Neural progenitor cell (in vitro differentiated cells): ENCODE results near the gene ASB1. TPM values are rescaled to one million over a fixed set of nuclear protein-coding genes. Genes with fewer than 3 reads are reported as not detected.

Experiments
- DNase-seq: peaks from one replicate; pipeline ENCODE4 v3.0.0-alpha.2; 2016; ENCODE audit warnings: low spot score
- H2AFZ ChIP-seq: fragments of 200-600 bp; sonication (generic); replicated peaks from 2 replicates; pipeline ENCODE4 v1.6.1; 2016; ENCODE audit warnings: antibody characterized with exemption
- H3F3A ChIP-seq: fragments of 200-600 bp; sonication (generic); 2 replicates; pipeline ENCODE4 v1.6.1; 2016; ENCODE audit warnings: antibody characterized with exemption, low read depth
- H3K27ac ChIP-seq: fragments of 200-600 bp; sonication (generic); 2 replicates; pipeline ENCODE4 v1.5.1; 2016; ENCODE audit warnings: mild to moderate bottlenecking
- H3K27me3 ChIP-seq: fragments of 200-600 bp; sonication (generic); 2 replicates; pipeline ENCODE4 v1.6.1; 2016; ENCODE audit warnings: mild to moderate bottlenecking, moderate library complexity
- H3K36me3 ChIP-seq: fragments of 200-600 bp; sonication (generic); 2 replicates; pipeline ENCODE4 v1.5.1; 2016
- H3K4me1 ChIP-seq: fragments of 200-600 bp; sonication (generic); 2 replicates; pipeline ENCODE4 v1.6.1; 2016; ENCODE audit warnings: mixed run types
- H3K4me2 ChIP-seq: fragments of 200-600 bp; sonication (generic); 2 replicates; pipeline ENCODE4 v1.6.1; 2016
- H3K4me3 ChIP-seq: fragments of 200-600 bp; sonication (generic); 2 replicates; pipeline ENCODE4 v1.5.1; 2016
- H3K79me2 ChIP-seq: fragments of 200-600 bp; sonication (generic); 2 replicates; pipeline ENCODE4 v1.6.1; 2016; ENCODE audit warnings: low read depth
- H3K9ac ChIP-seq: fragments of 200-600 bp; sonication (generic); 2 replicates; pipeline ENCODE4 v1.6.1; 2016
- H3K9me3 ChIP-seq: fragments of 200-600 bp; sonication (generic); 2 replicates; pipeline ENCODE4 v1.5.1; 2016; ENCODE audit warnings: low read depth
- H4K20me1 ChIP-seq: fragments of 200-600 bp; sonication (generic); 2 replicates; pipeline ENCODE4 v1.6.1; 2016; ENCODE audit warnings: low read depth
- H3K27ac Mint-ChIP-seq: 3 replicates; pipeline ENCODE4 v1.8.0; 2021; ENCODE audit warnings: mixed read lengths
- H3K27me3 Mint-ChIP-seq: 2 replicates; pipeline ENCODE4 v1.8.0; 2022; ENCODE audit warnings: low read depth, mild to moderate bottlenecking, inconsistent platforms, moderate library complexity, mixed read lengths; ENCODE audit not compliant: insufficient read depth
- H3K36me3 Mint-ChIP-seq: 3 replicates; pipeline ENCODE4 v1.8.0; 2021; ENCODE audit warnings: mixed read lengths
- H3K4me1 Mint-ChIP-seq: 3 replicates; pipeline ENCODE4 v1.8.0; 2021; ENCODE audit warnings: mixed read lengths
- H3K4me3 Mint-ChIP-seq: 3 replicates; pipeline ENCODE4 v1.8.0; 2021; ENCODE audit warnings: mild to moderate bottlenecking, moderate library complexity, mixed read lengths
- H3K9me3 Mint-ChIP-seq: 3 replicates; pipeline ENCODE4 v1.8.0; 2020; ENCODE audit warnings: mixed read lengths
- CTCF ChIP-seq: fragments of 200-600 bp; sonication (generic); IDR thresholded peaks from 2 replicates; pipeline ENCODE4 v1.5.1; 2017; ENCODE audit warnings: antibody characterized with exemption, mild to moderate bottlenecking
- EZH2 ChIP-seq: fragments of 200-600 bp; sonication (generic); IDR thresholded peaks from 2 replicates; pipeline ENCODE4 v1.6.1; 2017; ENCODE audit warnings: antibody characterized with exemption, mild to moderate bottlenecking, moderate library complexity
- EZH2phosphoT487 ChIP-seq: fragments of 200-600 bp; sonication (generic); IDR thresholded peaks from 2 replicates; pipeline ENCODE4 v1.6.1; 2017; ENCODE audit warnings: antibody characterized with exemption
- total RNA-seq: library from RNA; depleted of rRNA; stranded (reverse); fragments of >200 nt; gene quantifications from 2 replicates; pipeline ENCODE4 v1.2.3, GENCODE V29; 2015; ENCODE audit warnings: low replicate concordance

ASB1 gene
- total RNA-seq, 1 donor from 2014 or later = 29.2 TPM

DNA sequence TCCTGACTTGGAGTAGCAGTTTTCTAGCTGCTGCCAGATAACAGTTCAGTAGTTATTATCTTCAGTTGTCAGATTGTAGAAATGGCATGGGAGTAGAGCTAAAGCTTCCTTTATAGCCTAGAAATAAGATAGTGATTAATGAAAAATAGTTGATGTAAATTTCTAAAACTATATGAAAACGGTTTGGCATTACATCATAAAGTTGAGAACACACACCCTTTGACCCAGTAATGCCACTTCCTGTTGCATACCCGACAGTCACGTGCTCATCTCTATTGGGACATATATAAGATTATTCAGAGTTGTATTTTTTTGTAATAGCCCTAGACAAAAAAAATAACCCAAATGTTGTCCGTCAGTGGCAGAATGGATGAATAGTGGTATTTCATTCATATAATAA is 39.4 kb upstream of the ASB1 start:
- Histone ChIP-seq H3K9ac (no peak overlapping the region), H3K27ac (no peak overlapping the region), H3K36me3 (no peaks in the 10 kb centered on the region), H3K79me2 (no peaks in the 10 kb centered on the region), H3K4me1 (no peaks in the 10 kb centered on the region), H3K4me3 (no peak overlapping the region), H4K20me1 (no peaks in the 10 kb centered on the region), H3K4me2 (no peak overlapping the region), H3K27me3 (no peaks in the 10 kb centered on the region), H3K9me3 (no peaks in the 10 kb centered on the region), H2AFZ (no peak overlapping the region), H3F3A (no peaks in the 10 kb centered on the region)
- no peak for DNase-seq
- H3K4me1 Mint-ChIP-seq = no peaks in the 10 kb centered on the region
- peaks cover 6% of the 10 kb centered on the region for H3K9me3 Mint-ChIP-seq
- no peak overlapping the region for H3K27ac Mint-ChIP-seq
- no peak overlapping the region for H3K4me3 Mint-ChIP-seq
- peaks cover 15% of the 10 kb centered on the region for H3K36me3 Mint-ChIP-seq
- TF ChIP-seq CTCF (no peak), EZH2phosphoT487 (no peak), EZH2 (no peak)
- H3K27me3 Mint-ChIP-seq = peaks cover 4% of the 10 kb centered on the region

DNA sequence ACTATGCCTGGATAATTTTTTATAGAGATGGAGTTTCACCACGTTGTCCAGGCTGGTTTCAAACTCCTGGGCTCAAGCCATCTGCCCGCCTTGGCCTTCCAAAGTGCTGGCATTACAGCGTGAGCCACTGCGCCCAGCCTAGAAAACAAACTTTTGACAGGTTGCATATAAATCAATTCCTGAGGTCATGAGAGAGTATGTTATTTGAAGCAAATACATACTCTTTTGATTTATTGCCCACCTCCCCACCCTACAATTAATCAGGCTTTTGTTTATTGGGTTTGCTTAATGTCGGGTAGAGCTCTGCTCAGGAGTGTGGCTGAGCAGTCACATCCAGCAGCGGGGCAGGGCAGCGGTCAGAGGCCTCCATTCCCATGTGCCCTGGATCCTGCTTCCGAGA is 37.9 kb upstream of the ASB1 start:
- no peak overlapping the region for H3K27ac ChIP-seq
- H3K79me2 ChIP-seq = no peaks in the 10 kb centered on the region
- Mint-ChIP-seq H3K27ac (no peak overlapping the region), H3K4me3 (no peak overlapping the region), H3K9me3 (peaks cover 4% of the 10 kb centered on the region), H3K36me3 (peaks cover 4% of the 10 kb centered on the region), H3K27me3 (peaks cover 2% of the 10 kb centered on the region), H3K4me1 (no peaks in the 10 kb centered on the region)
- TF ChIP-seq EZH2 (no peak), CTCF (no peak), EZH2phosphoT487 (no peak)
- H3K4me3 ChIP-seq = no peak overlapping the region
- no peak overlapping the region for H3K4me2 ChIP-seq
- no peak for DNase-seq
- H3K27me3 ChIP-seq = no peaks in the 10 kb centered on the region
- no peaks in the 10 kb centered on the region for H3K9me3 ChIP-seq
- H3K9ac ChIP-seq = no peak overlapping the region
- H2AFZ ChIP-seq = no peak overlapping the region
- H3F3A ChIP-seq = no peaks in the 10 kb centered on the region
- H4K20me1 ChIP-seq = no peaks in the 10 kb centered on the region
- no peaks in the 10 kb centered on the region for H3K36me3 ChIP-seq
- H3K4me1 ChIP-seq = no peaks in the 10 kb centered on the region

DNA sequence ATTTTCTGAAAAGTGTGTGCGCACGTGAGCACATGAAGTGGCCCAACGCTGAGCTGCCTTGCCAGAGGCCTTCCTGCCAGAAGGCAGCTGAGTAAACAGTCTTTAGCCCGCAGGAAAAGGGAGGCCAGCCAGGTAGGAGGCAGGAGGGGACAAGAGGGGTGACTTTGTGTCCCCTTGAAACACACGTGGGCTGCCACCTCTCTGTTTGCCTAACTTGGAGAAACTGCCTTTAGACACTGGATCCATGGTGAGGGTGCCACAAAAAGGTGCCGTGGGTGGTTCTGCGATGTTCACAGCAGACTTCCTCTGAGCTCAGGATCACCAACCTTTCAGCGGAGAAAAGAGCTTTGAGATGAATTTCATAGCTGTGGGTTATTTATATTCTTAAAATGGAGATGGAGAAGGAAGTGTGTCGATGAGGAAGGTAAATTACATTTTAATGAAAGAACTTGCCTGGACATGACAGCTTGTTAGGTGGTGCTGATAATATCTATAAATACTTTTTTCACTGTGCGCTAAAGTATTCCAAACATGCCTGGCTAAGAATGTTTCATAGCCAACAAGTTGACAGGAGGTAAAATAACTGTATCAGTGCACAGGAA is 36.6 kb upstream of the ASB1 start:
- TF ChIP-seq EZH2phosphoT487 (no peak), EZH2 (no peak), CTCF (no peak)
- Mint-ChIP-seq H3K36me3 (no peaks in the 10 kb centered on the region), H3K27me3 (no peaks in the 10 kb centered on the region), H3K4me1 (no peaks in the 10 kb centered on the region), H3K9me3 (no peaks in the 10 kb centered on the region), H3K27ac (no peak overlapping the region), H3K4me3 (no peak overlapping the region)
- Histone ChIP-seq H3K9me3 (no peaks in the 10 kb centered on the region), H3K9ac (no peak overlapping the region), H3K4me3 (no peak overlapping the region), H2AFZ (no peak overlapping the region), H3K27me3 (no peaks in the 10 kb centered on the region), H3K36me3 (no peaks in the 10 kb centered on the region), H3K4me2 (no peak overlapping the region), H3K4me1 (no peaks in the 10 kb centered on the region), H4K20me1 (no peaks in the 10 kb centered on the region), H3K27ac (no peak overlapping the region), H3F3A (no peaks in the 10 kb centered on the region), H3K79me2 (no peaks in the 10 kb centered on the region)
- DNase-seq = no peak
